ENCODE measurements around the gene EVI5. TPM values are rescaled to one million over a fixed set of nuclear protein-coding genes. Genes with fewer than 3 reads are reported as not detected.

The EVI5 gene
- total RNA-seq, 1 donor from 2014 or later: 19.8 TPM

DNA sequence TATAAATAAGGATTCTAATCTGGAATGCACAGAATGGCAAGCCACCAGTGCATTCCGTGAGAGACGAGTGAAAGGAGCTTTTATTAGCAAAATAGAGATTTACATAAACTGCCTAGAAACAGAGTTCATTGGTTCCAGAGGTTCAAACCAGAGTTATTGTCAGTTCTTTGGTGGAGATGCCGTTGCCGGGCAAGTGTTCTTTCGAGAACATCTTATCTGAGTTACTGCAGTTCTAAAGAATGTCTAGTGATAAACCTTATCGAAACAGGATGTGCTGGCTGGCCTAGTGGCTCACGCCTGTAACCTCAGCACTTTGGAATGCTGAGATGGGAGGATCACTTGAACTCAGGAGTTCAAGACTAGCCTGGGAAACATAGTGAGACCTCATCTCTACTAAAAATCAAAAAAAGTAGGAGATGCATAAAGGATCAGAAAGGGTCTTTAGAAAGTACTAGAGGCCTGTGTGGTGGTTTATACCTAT is 19.9 kb upstream of the EVI5 start:
- Histone ChIP-seq H3K4me3 (no peak overlapping the region), H3K4me1 (peaks cover 0 to 9% of the 10 kb centered on the region in 2 donors), H3K27me3 (no peaks in the 10 kb centered on the region), H3K27ac (peak overlapping the region; percentile 50 to 76), H3K9me3 (no peaks in the 10 kb centered on the region), H3K36me3 (no peaks in the 10 kb centered on the region)
- DNase-seq (ENCODE audit: low spot score in 2 of 2): peak; percentile 17 to 93
- intact Hi-C loops (cut with DNase I): loop anchor here (1.0 to 2.0 kb wide), 2 partner anchors 19 to 26 kb away; partner anchors contain the start of gene EVI5
- TF ChIP-seq, protein P1, sequence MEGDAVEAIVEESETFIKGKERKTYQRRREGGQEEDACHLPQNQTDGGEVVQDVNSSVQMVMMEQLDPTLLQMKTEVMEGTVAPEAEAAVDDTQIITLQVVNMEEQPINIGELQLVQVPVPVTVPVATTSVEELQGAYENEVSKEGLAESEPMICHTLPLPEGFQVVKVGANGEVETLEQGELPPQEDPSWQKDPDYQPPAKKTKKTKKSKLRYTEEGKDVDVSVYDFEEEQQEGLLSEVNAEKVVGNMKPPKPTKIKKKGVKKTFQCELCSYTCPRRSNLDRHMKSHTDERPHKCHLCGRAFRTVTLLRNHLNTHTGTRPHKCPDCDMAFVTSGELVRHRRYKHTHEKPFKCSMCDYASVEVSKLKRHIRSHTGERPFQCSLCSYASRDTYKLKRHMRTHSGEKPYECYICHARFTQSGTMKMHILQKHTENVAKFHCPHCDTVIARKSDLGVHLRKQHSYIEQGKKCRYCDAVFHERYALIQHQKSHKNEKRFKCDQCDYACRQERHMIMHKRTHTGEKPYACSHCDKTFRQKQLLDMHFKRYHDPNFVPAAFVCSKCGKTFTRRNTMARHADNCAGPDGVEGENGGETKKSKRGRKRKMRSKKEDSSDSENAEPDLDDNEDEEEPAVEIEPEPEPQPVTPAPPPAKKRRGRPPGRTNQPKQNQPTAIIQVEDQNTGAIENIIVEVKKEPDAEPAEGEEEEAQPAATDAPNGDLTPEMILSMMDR (IDR thresholded peaks at IDR 0.05): no peak

DNA sequence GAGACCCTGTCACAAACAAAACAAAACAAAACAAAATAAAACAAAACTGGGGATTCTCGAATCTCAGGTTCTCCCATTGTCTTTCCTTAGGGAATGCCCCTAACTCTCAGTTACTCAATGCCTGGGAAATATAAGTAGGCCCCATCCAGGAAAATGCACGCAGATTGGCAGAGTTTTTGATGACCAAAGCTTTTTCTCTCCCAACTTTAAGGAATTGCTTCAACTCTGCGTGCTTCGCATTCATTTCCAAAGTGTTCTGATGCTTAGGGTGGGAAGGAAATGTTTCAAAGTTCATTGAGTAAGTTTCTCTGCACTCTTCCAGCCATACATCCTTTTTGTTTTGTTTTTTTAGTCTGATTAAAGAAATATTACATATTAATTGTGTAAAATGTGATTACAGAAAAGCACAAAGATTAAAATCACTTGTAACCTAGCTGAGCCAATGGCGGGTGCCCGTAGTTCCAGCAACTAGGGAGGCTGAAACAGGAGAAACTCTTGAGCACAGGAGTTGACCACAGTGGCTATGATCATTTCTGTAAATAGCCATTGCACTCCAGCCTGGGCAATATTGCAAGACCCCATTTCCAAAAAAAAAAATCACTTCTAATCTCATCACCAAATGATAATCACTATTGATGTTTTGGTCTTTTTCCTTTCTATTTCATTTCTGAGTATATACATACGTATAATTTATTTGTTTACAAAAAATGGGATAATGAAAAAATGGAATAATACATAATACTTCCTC is 18.4 kb upstream of the EVI5 start:
- TF ChIP-seq, protein P1 (IDR thresholded peaks at IDR 0.05): no peak
- no peaks in the 10 kb centered on the region for H3K9me3 ChIP-seq
- H3K4me3 ChIP-seq: no peak overlapping the region
- intact Hi-C loops (cut with DNase I): no loop called here
- peaks cover 0 to 9% of the 10 kb centered on the region in 2 donors for H3K4me1 ChIP-seq
- no peak for DNase-seq (ENCODE audit: low spot score in 2 of 2)
- H3K27ac ChIP-seq: peak overlapping the region in 1 of 2 donors; percentile 11
- H3K27me3 ChIP-seq: no peaks in the 10 kb centered on the region
- H3K36me3 ChIP-seq: no peaks in the 10 kb centered on the region

DNA sequence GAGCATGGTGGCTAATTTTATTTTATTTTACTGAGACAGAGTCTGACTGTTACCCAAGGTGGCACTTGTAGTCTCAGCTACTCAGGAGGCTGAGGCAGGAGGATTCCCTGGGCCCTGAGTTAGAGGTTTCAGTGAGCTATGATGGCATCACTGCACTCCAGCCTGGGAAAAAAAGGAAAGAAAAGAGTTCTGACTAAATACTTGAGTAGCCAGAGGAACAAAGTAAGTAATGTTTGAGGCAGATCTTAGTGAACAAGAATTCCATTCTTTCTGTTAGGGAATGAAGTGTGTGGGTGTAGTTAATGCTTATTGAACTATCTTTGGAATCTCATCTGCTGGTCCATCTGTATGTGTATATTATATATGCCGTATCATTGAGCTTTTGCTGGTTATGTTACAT is 13.1 kb upstream of the EVI5 start:
- Histone ChIP-seq H3K36me3 (no peaks in the 10 kb centered on the region), H3K27me3 (no peaks in the 10 kb centered on the region), H3K4me1 (no peaks in the 10 kb centered on the region), H3K9me3 (no peaks in the 10 kb centered on the region), H3K27ac (no peak overlapping the region), H3K4me3 (no peak overlapping the region)
- intact Hi-C loops (cut with DNase I): no loop called here
- TF ChIP-seq, protein P1 (IDR thresholded peaks at IDR 0.05): no peak
- DNase-seq (ENCODE audit: low spot score in 2 of 2): no peak

DNA sequence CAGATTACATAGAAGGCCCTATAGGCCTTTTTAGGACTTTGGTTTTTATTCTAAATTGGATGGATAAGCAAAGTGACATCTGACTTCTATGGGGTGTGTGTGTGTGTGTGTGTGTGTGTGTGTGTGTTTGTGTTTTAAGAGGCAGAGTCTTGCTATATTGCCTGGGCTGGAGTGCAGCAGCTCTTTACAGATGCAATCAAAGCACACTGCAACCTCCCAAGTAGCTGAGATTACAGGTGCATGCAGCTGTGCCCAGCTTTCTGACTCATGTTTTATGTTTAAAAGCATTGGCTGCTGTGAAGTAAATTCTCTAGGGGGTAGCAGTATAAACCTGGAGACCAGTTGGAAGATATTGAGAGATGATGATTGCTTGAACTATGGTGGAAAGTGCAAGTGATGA is 12.4 kb upstream of the EVI5 start:
- H3K4me3 ChIP-seq: no peak overlapping the region
- H3K27ac ChIP-seq: no peak overlapping the region
- H3K36me3 ChIP-seq: no peaks in the 10 kb centered on the region
- no peaks in the 10 kb centered on the region for H3K4me1 ChIP-seq
- H3K27me3 ChIP-seq: no peaks in the 10 kb centered on the region
- no peaks in the 10 kb centered on the region for H3K9me3 ChIP-seq
- TF ChIP-seq, protein P1 (IDR thresholded peaks at IDR 0.05): no peak
- no peak for DNase-seq (ENCODE audit: low spot score in 2 of 2)
- intact Hi-C loops (cut with DNase I): no loop called here

DNA sequence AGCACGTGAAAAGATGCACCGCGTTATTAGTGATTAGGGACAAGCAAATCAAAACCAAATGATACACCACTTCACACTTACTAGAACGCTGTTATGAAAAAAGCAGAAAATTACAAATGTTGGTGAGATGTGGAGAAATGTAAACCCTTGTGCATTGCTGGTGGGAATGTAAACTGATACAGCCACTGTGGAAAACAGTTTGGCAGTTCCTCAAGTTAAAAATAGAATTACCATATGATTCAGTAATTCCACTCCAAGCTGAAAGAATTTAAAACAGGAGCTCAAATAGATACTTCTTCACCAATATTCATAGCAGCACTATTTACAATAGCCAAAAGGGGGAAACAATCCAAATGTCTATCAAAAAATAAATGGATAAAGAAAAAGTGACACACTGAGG is 10.3 kb upstream of the EVI5 start:
- intact Hi-C loops (cut with DNase I): loop anchor here (2.0 kb wide), 1 partner anchor 16 kb away; no protein-coding TSS in a partner anchor

More for the DNA sequence above, 10.3 kb upstream of the EVI5 start:
- H3K36me3 ChIP-seq: no peaks in the 10 kb centered on the region
- no peaks in the 10 kb centered on the region for H3K9me3 ChIP-seq
- H3K4me3 ChIP-seq: no peak overlapping the region
- H3K27me3 ChIP-seq: no peaks in the 10 kb centered on the region
- TF ChIP-seq, protein P1 (IDR thresholded peaks at IDR 0.05): no peak
- DNase-seq (ENCODE audit: low spot score in 2 of 2): no peak
- H3K27ac ChIP-seq: no peak overlapping the region
- H3K4me1 ChIP-seq: no peaks in the 10 kb centered on the region
